Endometrial microvascular endothelial cells (primary cell): ENCODE results near the gene TNFAIP8L3. TPM values are rescaled to one million over a fixed set of nuclear protein-coding genes. Genes with fewer than 3 reads are reported as not detected.

ENCODE experiments used
- in situ Hi-C: cut with HindIII; loops from 2 replicates; pipeline ENCODE4 v1.10.0; 2017; ENCODE audit warnings: low sequenced_read_pairs, low pct_unique_long_range_greater_than_20kb; ENCODE audit errors: inconsistent ontology term
- total RNA-seq: library from RNA; depleted of rRNA; stranded (reverse); fragments of >200 nt; gene quantifications from one replicate; pipeline ENCODE4 v1.2.3, GENCODE V29; 2015; ENCODE audit errors: inconsistent ontology term

The TNFAIP8L3 gene
- total RNA-seq, 1 donor from 2014 or later = 17.7 TPM

- in situ Hi-C loops = no loop called here
Measured at GRCh38 chr15:51030649-51031316, 63.9 kb downstream of the TNFAIP8L3 start.

- in situ Hi-C loops = no loop called here
Measured at GRCh38 chr15:51025454-51025846, 69.3 kb downstream of the TNFAIP8L3 start.

GRCh38 chr15:51024735-51025453, 69.8 kb downstream of the TNFAIP8L3 start:
- in situ Hi-C loops = no loop called here

- in situ Hi-C loops = no loop called here
Measured at GRCh38 chr15:51023499-51023898, 71.2 kb downstream of the TNFAIP8L3 start.

GRCh38 chr15:51022206-51022605, 72.5 kb downstream of the TNFAIP8L3 start:
- in situ Hi-C loops = no loop called here

GRCh38 chr15:51016615-51017014, 78.1 kb downstream of the TNFAIP8L3 start:
- in situ Hi-C loops = no loop called here

- in situ Hi-C loops = no loop called here
Measured at GRCh38 chr15:51011212-51011611, 83.5 kb downstream of the TNFAIP8L3 start.

GRCh38 chr15:51007131-51007666, 87.5 kb downstream of the TNFAIP8L3 start:
- in situ Hi-C loops = no loop called here

Other genes with a start within 250 kb of the TNFAIP8L3 start
- 10.6 TPM for gene AP4E1, start 186.2 kb downstream of the TNFAIP8L3 start, total RNA-seq
- not detected for gene CYP19A1, start 243.7 kb upstream of the TNFAIP8L3 start, total RNA-seq
- not detected for gene GLDN, start 246.7 kb upstream of the TNFAIP8L3 start, total RNA-seq